Erythroblast (primary cell): Measurements from ENCODE around the gene PKP4.

Source experiments
- GATA1 ChIP-seq: IDR thresholded peaks from 2 replicates; pipeline ENCODE4 v1.6.1; 2011; ENCODE audit warnings: low read depth, mild to moderate bottlenecking, control low read depth, low read length, moderate library complexity
- POLR2A ChIP-seq: IDR thresholded peaks from 2 replicates; pipeline ENCODE4 v1.6.1; 2011; ENCODE audit warnings: mild to moderate bottlenecking, low read length

DNA sequence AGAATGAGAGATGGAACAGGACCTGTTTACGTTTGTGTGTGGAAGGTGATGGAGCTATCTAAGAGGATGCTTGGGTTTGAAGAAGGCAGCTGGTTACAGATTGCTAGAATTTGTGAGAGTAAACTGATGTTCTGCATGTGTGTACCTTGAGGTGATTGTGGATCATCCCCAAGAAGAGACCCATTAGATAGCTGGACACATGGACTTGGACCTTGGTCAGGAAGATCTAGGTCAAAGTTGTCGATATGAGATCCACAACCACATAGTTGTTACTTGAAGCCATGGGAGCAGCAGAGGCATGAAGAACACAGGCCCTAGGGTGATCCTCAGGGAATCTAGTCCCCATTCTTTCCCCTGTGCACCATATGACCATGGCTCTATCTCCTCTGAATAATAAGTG, 101.0 kb downstream of the PKP4 start:
- TF ChIP-seq POLR2A: no peak
- no peak for TF ChIP-seq GATA1
